GM21381 (cell line): ENCODE data around the gene CCDC137.
"Not testable (repeated sequence)": the region's sequence is repeated elsewhere in the genome, so short reads cannot be mapped to it uniquely, and the experiment has no call there.

Experiments used
- ATAC-seq: cut with Tn5 transposase; IDR thresholded peaks from one replicate; pipeline ENCODE4 v1.9.1; 2021; ENCODE audit warnings: mild to moderate bottlenecking, moderate library complexity; ENCODE audit not compliant: unreplicated experiment

The CCDC137 gene

DNA sequence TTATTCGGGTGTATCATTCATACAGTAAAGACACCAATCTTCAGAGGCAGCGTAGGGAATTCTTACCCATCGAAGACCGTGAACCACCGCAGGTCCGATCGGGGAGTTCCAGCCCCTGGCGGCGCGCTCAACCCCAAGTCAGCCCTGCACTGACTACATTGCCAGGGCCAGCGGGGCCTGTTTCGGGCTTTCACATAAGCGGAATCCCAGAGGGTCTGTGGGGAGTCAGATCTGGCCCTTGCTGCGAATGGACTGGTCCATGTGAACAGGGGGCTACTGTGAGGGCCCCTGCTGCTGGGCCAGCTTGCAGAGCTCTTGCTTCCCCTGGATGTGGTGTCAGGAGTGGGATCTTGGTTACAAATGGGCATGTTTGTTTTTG lies 17.8 kb upstream of the CCDC137 start:
- no peak for ATAC-seq

DNA sequence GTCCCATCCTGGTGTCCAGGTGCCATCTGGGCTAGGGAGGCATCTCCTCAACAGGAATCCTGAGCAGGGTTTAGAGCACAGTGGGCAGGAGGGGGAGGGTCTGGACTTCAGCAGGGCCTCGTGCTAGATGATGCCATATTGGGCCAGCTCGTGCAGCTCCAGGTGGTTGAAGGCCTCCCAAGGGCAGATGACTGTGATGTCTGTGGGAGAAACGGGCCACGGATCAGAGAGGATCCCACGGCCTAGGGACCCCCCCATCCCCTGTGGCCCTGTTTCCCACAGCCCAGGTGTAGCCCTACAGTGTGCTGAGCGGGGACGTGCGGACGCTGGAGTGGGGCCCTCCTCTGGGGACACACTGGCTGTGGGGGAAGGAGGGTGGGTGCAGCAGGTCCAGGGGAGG lies 15.6 kb upstream of the CCDC137 start:
- ATAC-seq: no peak

DNA sequence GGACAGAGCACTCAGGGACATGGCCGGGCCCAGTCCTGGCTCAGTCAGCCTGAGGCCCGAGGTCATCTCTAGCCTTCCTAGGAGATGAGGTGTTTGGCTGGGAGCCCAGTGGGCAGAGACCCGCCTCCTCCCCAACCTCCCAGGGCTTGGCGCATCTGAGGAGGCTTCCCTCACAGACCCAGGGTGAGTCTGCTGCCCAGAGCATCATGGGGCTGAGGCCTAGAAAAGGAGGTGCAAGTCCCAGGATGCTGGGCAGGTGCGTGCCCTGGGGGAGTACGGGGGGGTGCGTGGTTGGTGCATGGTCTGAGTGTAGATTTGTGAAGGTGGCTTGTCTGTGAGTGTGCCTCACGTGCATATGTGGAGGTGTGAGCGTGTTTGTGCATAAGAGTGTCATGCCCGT lies 14.8 kb upstream of the CCDC137 start:
- ATAC-seq: no peak

DNA sequence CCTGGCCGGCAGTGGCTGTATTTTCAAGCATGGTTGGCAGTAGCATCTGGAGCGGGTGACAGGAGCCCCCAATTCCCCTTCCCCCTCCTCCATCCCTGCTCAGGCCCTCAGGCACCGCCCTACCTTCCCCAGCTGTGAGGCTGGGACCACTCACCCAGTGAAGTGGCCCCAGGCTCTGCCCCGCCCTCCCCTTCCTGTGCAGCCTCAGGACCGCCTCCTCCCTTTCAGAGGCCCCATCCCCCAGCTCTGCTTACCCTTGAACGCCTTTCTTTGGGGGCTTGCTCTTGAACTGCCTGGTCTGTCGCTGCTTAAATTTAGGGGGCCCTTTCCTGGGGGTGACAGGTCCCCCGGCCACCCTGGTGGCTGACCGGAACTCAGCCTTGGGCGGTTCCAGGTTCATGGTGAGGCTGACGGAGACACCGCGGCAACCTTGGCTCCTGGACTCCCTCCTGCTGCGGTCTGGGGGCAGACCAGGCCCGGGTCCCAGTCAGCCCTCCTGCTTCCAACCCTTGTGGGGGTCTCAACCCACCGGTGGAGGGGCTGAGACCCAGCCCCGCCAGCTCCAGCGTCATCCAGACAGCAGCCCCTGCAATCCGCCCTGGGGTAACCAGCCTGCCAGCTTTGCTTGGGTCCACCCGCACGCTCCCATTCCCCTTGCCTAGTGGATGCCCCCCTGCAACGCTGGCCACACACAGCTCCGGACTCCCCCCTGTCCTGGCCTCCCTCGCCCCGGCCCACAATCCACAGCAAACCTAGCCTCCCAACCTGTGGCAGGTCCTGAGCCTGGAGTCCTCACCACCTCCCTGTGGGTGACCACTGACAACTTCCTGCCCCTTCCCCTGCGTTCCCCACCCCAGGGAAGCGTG lies 13.4 kb upstream of the CCDC137 start:
- no peak for ATAC-seq

DNA sequence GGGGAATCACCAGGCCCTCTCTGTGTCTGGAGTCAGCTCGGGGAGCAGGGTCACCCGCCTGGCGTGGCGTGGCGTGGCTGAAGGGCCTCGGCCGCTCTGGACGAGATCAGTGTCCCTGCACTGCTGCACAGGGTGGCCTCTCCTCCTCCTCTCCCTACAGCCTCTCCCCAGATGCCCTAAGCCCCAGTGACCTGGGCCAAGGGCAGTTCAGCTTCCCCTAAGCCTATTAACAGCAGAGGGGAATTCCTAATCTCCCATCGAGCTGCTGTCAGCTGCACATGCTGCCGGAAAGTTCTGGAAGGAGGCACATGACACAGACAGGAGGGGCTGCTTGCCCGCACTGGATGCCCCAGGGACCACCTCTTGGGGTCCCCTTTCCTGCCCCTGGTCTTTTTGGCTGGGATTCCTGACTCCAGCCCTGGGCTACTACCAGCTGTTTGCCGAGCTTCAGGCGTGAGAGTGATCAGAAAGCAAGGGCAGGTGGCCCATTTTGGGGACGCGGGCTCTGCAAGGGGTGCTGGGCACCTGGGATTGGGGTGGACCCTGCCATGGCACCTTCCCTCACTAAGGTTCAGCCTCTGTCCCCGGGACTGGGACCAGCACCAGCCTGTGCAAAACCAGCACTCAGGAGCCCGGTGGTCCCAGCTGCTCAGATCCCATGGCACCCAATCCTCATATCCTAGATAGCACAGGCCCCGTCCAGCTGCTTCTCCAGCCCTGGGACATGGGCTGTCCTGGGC lies 11.0 kb upstream of the CCDC137 start:
- ATAC-seq: no peak

DNA sequence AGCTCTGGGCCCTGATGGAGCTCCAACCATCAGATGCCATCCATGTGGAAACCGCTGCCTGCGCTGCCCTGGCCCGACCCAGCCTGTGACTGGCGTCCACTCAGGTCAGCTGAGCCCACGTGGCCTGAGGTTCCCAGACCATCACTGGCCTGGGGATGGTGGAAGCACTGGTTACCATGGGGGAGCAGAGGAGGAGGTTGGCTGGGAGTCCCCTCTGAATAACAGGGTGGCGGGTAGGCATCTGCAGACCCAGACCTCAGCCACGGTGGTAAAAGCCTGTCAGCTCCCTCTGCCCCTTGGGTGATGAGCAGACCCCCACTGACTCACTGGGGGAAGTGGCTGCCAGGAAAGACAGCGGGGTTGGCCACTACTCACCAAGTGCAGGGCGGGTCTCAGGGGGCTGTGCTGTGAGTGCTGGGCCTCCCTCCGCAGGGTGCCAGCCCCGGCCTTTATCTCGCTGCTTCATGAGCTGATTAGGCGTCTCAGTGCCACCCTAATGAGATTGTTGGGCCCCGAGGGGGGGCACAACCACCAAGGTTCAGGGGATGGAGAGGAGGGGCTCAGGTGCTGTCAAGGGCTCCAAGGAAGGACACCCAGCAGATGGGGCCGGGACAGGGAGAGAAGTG lies 10.3 kb upstream of the CCDC137 start, which contains the start of gene PDE6G:
PDE6G (minus strand) TSS at position 425 of the 626 bp plus-strand sequence. CDS start 3,237 bp downstream, outside the sequence.
- ATAC-seq: no peak

DNA sequence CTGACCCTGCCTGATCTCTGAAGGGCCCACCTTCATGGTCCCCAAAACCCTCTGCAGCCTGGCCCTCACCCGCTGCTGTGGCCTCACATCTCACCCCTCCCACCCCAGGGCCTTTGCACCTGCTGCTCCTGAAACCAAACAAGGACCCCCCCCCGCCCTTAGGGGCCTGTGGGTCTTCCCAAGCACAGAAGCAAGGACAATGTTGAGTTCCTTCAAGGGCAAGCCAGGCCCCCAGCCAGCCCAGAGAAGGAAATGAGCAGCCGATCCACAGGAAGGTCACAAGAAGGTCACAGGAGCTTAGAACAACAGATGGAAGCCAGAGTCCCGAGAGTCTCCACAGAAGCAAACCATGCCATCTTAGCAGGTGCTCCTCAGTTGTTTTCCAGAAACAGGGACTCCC lies 9.7 kb upstream of the CCDC137 start:
- no peak for ATAC-seq

DNA sequence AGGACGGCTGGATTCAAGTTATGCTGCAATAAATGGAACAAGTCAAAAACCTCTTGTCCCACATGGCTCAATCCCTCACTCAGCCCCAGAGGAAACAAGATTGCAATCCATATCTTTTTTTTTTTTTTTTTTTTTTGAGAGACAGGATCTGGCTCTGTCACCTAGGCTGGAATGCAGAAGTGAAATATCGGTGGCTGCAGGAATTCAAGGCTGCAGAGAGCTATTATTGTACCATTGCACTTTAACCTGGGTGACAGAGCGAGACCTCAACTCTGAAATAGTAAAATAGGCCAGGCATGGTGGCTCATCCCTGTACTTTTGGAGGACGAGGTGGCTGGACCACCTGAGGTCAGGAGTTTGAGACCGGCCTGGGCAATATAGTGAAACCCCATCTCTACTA lies 7.5 kb upstream of the CCDC137 start:
- no peak for ATAC-seq

DNA sequence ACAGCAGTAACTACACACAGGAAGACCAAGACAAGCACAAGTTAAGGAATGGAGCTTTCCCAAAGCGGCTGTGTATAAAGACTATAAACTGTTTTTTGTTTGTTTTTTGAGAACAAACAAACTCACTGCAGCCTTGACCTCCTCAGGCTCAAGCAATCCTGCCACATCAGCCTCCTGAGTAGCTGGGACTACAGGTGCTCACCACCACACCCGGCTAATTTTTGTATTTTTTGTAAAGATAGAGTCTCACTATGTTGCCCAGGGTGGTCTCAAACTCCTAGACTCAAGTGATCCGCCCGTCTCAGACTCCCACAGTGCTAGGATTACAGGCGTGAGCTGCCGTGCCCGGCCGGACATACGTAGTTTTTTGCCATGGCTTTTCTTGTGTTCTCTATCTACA lies 6.1 kb upstream of the CCDC137 start:
- no peak for ATAC-seq

DNA sequence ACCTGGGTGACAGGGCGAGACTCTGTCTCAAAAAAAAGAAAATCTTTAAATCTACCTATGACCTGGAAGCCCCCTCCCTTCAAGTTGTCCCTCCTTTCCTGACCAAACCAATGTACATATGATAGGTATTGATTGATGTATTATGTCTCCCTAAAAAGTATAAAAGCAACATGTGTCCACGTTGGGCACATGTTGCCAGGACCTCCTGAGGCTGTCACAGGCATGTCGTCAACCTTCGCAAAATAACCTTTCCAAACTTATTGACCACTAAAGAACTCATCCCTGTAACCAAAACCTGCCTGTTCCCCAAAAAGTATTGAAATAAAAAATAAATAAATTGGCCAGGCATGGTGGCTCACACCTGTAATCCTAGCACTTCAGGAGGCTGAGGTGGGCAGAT lies 4.5 kb upstream of the CCDC137 start:
- no peak for ATAC-seq

DNA sequence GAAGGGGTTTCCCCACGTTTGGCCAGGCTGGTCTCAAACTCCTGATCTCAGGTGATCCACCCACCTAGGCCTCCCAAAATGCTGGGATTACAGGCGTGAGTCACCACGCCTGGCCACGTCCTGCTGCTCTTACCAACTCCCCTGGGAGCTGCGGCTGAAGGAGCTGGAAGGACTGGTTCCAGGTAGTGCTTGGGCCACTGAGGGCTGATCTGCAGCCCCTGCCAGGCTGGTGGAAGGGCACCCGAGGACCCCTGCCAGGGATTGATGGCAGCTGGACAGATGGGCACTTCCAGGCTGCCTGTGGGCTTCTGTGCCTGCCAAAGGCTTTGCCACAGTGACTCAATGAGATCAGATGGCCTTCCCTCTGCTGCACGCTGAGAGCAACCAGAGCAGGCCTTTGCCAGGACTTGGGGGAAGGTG lies 2.5 kb upstream of the CCDC137 start:
- ATAC-seq: no peak

DNA sequence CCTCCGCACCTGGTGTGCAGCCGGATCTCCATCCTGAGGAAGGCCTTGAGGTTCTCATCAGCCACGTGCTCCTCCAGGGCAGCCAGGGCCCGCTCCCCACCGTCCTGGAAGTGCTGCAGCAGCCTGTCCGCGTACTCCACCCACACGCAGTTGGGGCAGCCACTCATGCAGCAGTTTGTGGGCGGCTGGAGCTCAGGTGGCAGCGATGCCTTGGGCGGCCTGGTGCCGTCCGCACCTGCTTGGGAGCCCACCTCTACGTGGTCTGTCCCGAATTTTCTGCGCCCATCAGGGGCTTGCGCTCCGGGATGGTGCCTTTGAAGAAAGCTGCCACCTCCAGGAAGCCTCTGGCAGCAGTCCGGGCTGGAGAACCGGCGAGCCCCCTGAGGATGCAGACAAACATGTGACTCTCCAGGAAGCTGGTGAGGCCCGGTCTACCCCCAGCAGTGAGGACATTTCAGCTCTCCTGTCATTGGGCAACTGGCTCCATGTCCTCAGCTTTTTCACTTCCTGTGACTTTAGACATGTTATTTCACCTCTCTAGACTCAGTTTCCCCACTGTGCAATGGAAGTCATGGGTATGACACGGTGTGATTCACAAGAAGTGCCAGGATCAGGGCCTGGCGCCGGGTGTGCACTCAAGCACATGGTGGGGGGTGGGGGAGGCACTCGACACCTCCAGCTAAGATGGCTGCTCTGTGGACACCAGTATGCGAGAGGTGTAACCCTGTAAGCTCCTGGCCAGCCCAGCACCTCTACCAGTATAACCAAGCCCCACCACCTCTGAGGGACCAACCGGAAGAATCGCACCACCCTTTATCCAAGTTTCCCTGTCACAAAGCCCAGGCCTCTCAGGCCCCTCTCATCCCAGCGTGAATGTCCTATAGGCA lies 1.1 kb upstream of the CCDC137 start:
- peak; percentile 9 for ATAC-seq

DNA sequence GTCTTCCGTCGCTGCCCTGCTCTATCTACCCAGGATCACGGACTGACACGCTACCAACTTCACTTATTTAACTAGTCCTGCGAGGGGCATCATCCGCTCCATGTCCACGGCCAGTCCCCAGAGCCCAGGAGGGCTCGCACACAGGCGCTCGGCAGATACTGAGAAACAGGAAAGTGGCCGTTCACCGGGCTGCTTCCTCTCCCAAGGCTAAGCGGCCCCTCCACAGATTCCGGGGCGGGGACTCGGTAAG lies 520 bp upstream of the CCDC137 start:
- no peak for ATAC-seq

DNA sequence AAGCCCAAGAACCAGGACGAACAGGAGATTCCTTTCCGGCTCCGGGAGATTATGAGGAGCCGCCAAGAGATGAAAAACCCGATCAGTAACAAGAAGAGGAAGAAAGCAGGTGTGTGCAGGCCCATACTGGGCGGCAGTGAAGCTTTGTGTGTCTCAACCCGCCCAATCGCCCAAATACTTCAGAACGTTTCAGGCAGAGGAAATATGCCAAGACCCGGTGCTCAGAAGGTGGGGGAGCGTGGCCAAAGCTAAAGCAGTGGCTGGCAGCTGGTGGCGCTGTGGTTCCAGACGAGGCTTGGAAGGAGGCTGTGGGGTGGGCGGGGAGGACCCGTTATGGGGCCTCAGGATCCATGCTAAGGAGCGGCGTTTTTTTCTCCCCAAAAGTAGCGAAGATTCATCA lies 1.2 kb downstream of the CCDC137 start:
- no peak for ATAC-seq

DNA sequence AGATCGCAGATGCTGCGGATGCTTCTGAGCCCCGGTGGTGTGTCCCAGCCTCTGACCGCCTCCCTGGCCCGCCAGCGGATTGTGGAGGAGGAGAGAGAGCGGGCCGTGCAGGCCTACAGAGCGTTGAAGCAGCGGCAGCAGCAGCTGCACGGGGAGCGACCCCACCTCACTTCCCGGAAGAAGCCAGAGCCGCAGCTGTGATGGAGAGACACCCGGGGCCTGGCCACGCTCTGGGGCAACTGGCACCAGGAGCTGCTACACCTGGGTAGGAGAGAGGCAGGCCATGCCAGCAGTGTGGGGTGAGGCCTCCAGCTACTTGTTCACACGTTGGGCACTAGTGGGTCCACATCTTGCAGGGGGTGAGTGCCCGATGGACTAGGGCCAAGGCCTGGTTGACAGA lies 6.0 kb downstream of the CCDC137 start:
- ATAC-seq: no peak

DNA sequence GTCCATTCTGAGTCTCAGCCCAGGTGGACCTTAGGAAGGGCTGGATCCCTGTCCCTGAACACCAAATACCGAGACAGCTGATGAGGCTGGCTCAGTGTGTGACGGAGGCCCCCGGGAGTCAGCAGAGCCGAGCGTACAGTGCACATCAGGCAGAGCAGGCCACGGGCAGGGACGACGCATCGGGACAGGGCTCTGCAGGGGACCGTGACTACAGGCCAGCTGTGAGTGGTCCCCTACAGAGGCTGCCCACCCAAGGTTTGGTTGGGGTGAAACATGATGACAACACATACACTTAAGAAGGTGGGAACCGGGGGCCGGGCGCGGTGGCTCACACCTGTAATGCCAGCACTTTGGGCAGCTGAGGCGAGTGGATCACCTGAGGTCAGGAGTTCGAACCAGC lies 6.4 kb downstream of the CCDC137 start:
- ATAC-seq: no peak

DNA sequence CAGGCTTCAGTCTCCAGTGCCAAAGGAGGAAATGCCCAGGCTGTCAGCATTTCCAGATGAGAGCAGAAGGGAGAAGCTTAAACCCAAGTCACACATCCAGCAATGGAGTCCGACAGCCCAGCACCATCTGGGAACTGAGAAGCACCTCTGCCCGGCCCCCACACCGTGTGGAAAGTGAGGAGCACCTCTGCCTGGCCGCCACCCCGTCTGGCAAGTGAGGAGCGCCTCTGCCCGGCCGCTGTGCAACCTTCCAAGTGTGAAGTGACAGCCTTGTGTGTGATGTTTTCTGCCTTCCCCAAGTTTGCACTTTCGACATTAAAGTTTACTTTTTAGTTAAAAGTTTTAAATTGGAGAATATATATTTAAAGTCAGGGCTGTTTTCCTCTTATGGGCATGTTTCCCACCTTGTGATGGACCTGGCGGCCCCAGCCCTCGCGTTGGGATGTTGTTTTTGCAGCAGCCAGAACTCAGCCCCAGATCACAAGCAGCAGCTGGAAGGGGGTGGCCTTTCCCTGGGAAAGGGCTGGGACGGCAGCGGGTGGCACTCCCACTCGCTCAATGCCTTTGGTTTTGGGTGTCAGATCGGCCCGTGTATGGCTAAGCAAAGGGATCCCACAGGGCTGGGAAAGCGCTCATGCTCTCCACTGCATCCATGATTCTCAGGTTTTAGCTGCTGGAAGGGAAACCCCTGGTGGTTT lies 7.2 kb downstream of the CCDC137 start:
- ATAC-seq: no peak

DNA sequence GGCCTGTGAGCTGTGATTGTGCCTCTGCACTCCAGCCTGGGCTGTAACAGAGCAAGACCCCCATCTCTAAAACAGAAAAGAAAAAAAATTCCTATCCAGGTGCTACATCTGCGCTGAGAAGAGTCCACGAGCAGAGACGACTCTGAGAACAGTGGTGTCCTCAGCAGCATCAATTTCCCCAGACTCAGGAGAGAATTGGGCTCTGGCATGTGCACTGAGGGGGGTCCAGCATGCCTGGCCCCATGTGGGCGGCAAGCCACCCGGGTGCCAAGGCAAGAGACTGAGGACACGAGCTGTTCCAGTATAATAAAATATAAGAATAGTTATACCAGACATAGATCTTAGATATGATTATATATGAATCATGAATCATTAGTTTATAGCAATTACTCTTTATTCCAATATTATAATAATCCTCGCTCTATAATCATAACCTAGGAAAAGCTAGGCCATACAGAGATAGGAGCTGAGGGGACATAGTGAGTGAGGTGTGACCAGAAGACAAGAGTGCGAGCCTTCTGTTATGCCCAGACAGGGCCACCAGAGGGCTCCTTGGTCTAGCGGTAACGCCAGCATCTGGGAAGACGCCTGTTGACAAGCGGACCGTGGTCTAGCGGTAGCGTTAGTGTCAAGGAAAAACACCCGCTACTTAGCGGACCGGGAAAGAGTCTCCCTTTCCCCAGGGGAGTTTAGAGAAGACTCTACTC lies 9.1 kb downstream of the CCDC137 start:
- ATAC-seq: not testable (repeated sequence)

DNA sequence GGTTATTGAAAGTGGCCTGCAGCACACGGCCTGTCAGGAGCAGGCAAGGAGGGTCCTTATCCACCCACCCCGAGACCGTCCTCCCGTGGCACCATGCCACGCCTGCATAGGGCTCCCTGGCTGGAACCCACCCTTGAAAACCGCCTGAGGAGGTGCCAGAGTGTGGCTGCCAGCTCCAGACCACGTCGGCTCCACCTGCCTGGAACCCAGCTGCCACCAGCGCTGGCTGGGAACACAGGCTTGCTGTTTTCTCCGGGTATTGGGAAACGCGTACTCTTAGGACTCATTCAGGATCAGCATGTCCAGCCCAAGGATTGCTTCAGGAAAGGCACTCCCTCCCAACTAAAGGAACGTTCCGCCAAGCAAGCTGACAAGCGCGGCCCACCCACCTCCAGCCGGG lies 10.4 kb downstream of the CCDC137 start:
- ATAC-seq: no peak

DNA sequence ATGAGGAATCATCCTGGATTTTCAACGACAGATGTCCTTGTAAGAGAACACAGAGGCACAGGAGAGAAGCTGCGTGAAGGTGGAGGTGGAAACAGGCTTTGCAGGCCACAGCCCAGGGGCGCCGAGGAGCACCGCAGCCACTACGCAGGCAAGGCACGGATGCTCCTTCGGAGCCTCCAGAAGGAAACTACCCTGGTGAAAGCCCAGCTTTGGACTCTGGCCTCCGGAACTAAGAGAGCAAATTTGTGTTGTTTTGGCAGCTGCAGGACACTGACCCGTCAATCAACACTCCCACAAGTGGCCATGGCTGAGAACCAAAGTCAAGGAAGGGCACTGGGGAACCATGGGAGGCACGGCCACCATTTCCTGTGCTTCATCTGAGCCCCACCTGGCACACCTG lies 13.6 kb downstream of the CCDC137 start:
- ATAC-seq: no peak
